Mesothelial cell of epicardium (in vitro differentiated cells): ENCODE results near the gene SUN3. TPM values are rescaled to one million over a fixed set of nuclear protein-coding genes. Genes with fewer than 3 reads are reported as not detected.

Experiments
- DNase-seq, 2 experiments: peaks; one replicate each; pipeline ENCODE4 v3.0.0; 2021; ENCODE audit warnings: low spot score in 2 of 2; ENCODE audit not compliant: unreplicated experiment in 2 of 2
- H3K27ac Mint-ChIP-seq: 2 replicates; pipeline ENCODE4 v1.8.0; 2021; ENCODE audit warnings: mixed read lengths
- H3K27me3 Mint-ChIP-seq: 2 replicates; pipeline ENCODE4 v1.8.0; 2021; ENCODE audit warnings: low read depth, mixed read lengths
- H3K36me3 Mint-ChIP-seq: 2 replicates; pipeline ENCODE4 v1.8.0; 2021; ENCODE audit warnings: mixed read lengths
- H3K4me1 Mint-ChIP-seq: 2 replicates; pipeline ENCODE4 v1.8.0; 2021; ENCODE audit warnings: mixed read lengths
- H3K4me3 Mint-ChIP-seq: 2 replicates; pipeline ENCODE4 v1.8.0; 2021; ENCODE audit warnings: mild to moderate bottlenecking, moderate library complexity, mixed read lengths
- H3K9me3 Mint-ChIP-seq: 2 replicates; pipeline ENCODE4 v1.8.0; 2021; ENCODE audit warnings: mixed read lengths
- total RNA-seq: library from RNA; stranded (reverse); gene quantifications from 3 replicates; pipeline ENCODE4 v1.2.1, GENCODE V29; 2021
- TF ChIP-seq, protein P1 (sequence below): fragments of 200-600 bp; sonication (generic); IDR thresholded peaks from one replicate; pipeline ENCODE4 v1.5.0; 2021; ENCODE audit warnings: antibody characterized with exemption; ENCODE audit not compliant: unreplicated experiment

The SUN3 gene
- total RNA-seq, 1 donor from 2014 or later, result not detected

DNA sequence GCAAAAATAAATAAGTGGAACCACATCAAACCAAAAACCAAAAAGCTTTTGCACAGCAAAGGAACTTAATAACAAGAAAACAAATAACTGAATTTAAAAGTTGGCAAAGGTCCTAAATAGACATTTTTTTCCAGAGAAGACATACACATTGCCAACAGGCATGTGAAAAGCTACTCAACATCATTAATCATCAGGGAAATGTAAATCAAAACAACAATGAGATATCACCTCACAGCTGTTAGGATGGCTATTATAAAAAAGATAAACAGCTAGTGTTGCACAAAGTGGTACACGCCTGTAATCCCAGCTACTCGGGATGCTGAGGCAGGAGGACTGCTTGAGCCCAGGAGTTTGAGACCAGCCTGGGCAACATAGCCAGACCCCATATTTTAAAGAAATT is 2.2 kb upstream of the SUN3 start:
- Mint-ChIP-seq H3K36me3 (no peaks in the 10 kb centered on the region), H3K27ac (no peak overlapping the region), H3K9me3 (no peaks in the 10 kb centered on the region), H3K4me1 (peaks cover 5% of the 10 kb centered on the region), H3K27me3 (peaks cover 58% of the 10 kb centered on the region), H3K4me3 (no peak overlapping the region)
- DNase-seq, result no peak
- TF ChIP-seq, protein P1, sequence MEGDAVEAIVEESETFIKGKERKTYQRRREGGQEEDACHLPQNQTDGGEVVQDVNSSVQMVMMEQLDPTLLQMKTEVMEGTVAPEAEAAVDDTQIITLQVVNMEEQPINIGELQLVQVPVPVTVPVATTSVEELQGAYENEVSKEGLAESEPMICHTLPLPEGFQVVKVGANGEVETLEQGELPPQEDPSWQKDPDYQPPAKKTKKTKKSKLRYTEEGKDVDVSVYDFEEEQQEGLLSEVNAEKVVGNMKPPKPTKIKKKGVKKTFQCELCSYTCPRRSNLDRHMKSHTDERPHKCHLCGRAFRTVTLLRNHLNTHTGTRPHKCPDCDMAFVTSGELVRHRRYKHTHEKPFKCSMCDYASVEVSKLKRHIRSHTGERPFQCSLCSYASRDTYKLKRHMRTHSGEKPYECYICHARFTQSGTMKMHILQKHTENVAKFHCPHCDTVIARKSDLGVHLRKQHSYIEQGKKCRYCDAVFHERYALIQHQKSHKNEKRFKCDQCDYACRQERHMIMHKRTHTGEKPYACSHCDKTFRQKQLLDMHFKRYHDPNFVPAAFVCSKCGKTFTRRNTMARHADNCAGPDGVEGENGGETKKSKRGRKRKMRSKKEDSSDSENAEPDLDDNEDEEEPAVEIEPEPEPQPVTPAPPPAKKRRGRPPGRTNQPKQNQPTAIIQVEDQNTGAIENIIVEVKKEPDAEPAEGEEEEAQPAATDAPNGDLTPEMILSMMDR, result no peak

DNA sequence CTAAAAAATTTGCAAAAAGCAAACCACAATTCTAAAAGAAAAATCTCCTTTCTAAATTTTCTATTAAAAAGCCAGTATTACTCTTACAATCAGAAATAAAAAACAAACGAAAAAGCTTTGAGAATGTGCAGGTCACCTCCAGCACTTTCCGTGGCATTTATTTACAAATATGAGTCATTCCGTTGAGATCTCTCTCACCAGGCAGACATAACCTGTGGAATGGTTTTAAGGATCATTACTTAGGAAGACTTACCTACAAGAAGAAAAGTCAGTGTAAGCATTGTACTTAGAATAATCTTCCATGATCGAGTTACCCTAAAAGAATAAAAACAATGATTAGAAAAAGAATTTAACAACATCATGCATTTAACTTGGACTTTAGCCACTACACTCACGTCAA is 3.3 kb downstream of the SUN3 start:
- DNase-seq, result no peak
- no peak overlapping the region for H3K4me3 Mint-ChIP-seq
- no peaks in the 10 kb centered on the region for H3K36me3 Mint-ChIP-seq
- H3K27ac Mint-ChIP-seq, result no peak overlapping the region
- H3K4me1 Mint-ChIP-seq, result no peaks in the 10 kb centered on the region
- TF ChIP-seq, protein P1, result no peak
- H3K9me3 Mint-ChIP-seq, result peaks cover 34% of the 10 kb centered on the region
- peaks cover 16% of the 10 kb centered on the region for H3K27me3 Mint-ChIP-seq

DNA sequence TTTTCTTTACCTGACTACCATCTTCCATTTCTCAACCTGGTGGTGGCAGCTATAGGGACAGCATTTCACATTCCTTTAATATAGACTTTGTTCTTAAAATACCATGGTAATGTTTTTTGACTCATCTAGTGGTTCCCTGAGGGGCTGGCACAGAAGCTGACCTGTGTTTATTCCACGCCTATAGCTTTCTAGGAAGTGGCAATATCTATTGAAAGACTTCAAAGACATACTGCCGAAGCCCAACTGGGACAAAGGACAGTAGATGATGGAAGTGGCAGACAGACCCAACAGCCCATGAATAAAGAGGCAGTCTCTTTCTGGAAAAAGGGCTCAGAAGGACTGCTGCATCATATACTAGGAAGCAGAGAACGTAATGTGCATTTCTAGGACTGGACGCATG is 11.2 kb downstream of the SUN3 start:
- Mint-ChIP-seq H3K9me3 (peaks cover 38% of the 10 kb centered on the region), H3K4me1 (peaks cover 9% of the 10 kb centered on the region), H3K36me3 (no peaks in the 10 kb centered on the region), H3K27ac (no peak overlapping the region), H3K4me3 (no peak overlapping the region), H3K27me3 (no peaks in the 10 kb centered on the region)
- TF ChIP-seq, protein P1, result no peak
- no peak for DNase-seq

DNA sequence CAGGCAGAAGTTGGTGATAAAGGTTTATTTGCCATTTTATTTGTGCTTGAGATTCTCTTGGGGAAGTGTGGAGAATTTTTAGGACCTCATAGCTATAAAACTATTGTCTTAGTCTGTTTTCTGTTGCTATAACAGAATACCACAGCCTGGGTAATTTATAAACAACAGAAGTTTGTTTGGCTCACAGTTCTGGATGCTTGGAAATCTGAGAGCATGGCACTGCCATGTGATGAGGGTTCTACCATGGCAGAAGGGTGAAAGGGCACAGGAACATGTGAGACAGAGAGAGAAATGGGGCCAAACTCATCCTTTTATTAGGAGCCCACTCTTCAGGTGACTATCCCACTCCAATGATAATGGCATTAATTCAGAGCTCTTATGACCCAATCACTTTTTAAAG is 12.3 kb downstream of the SUN3 start:
- H3K27me3 Mint-ChIP-seq, result no peaks in the 10 kb centered on the region
- H3K4me3 Mint-ChIP-seq, result no peak overlapping the region
- H3K36me3 Mint-ChIP-seq, result no peaks in the 10 kb centered on the region
- H3K4me1 Mint-ChIP-seq, result peaks cover 12% of the 10 kb centered on the region
- H3K9me3 Mint-ChIP-seq, result peaks cover 30% of the 10 kb centered on the region
- DNase-seq, result no peak
- TF ChIP-seq, protein P1, result no peak
- no peak overlapping the region for H3K27ac Mint-ChIP-seq

DNA sequence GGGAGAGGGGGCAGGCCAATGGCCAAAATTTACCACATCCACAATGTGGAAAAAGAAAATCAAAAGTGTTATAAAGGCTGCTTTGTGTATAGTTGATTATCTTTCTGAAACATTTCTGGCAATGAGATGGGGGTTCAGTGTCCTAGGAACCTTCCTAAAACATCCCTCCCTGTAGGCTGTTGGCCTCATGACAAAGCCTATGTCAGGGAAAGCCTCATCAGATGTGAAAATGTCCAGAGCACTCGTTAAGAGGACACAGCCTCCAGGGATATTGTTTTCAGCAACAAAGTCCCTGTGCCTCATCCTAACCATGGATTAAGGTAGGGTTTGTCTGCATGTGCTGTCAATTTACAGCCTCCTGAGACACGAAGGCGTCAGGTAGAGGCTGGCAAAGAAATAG is 17.0 kb downstream of the SUN3 start:
- DNase-seq, result no peak
- Mint-ChIP-seq H3K27ac (no peak overlapping the region), H3K4me1 (peaks cover 17% of the 10 kb centered on the region), H3K9me3 (no peaks in the 10 kb centered on the region), H3K27me3 (no peaks in the 10 kb centered on the region), H3K36me3 (no peaks in the 10 kb centered on the region), H3K4me3 (no peak overlapping the region)
- TF ChIP-seq, protein P1, result no peak

DNA sequence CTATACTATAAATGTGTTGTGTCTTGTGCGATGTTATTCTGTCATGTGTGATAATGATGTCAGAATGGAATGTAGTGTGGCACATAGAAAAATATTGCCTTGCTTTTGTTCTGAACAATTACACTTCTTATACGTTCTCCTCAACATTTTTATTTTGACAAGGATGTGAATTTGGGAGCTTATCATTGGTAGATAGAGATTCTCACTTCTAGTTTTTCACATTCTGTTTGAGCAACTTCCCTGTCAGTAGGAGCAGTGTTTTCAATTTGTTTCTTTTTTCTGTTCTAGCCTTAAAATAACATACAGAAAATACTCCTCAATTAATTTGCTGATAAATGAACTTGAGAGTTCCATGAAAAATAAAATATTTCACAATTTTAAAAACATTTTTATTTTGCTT is 17.6 kb downstream of the SUN3 start:
- TF ChIP-seq, protein P1, result no peak
- Mint-ChIP-seq H3K36me3 (no peaks in the 10 kb centered on the region), H3K4me1 (peaks cover 15% of the 10 kb centered on the region), H3K4me3 (no peak overlapping the region), H3K27ac (no peak overlapping the region), H3K27me3 (no peaks in the 10 kb centered on the region), H3K9me3 (no peaks in the 10 kb centered on the region)
- no peak for DNase-seq
